Kidney epithelial cell (primary cell): ENCODE results near the gene BTK. TPM values are rescaled to one million over a fixed set of nuclear protein-coding genes. Genes with fewer than 3 reads are reported as not detected.

Experiments used
- DNase-seq: peaks from one replicate; pipeline ENCODE4 v3.0.0-alpha.2; 2010; ENCODE audit warnings: low read depth
- H3K27me3 ChIP-seq: 2 replicates; pipeline ENCODE4 v1.6.0; 2011; ENCODE audit warnings: low read length; ENCODE audit not compliant: control insufficient read depth, insufficient read depth
- H3K36me3 ChIP-seq: 2 replicates; pipeline ENCODE4 v1.5.1; 2011; ENCODE audit warnings: low read length; ENCODE audit not compliant: control insufficient read depth, insufficient read depth
- H3K4me3 ChIP-seq: 2 replicates; pipeline ENCODE4 v1.5.1; 2011; ENCODE audit warnings: low read depth, mild to moderate bottlenecking, control low read depth, low read length
- total RNA-seq: library from RNA; depleted of rRNA; stranded (reverse); fragments of >200 nt; gene quantifications from 2 replicates; pipeline ENCODE4 v1.2.3, GENCODE V29; 2015
- TF ChIP-seq, protein P1 (sequence below): IDR thresholded peaks from 2 replicates; pipeline ENCODE4 v1.5.1; 2011; ENCODE audit warnings: mild to moderate bottlenecking, moderate library complexity, low read length, control low read depth, inconsistent platforms; ENCODE audit not compliant: insufficient read depth, poor library complexity, severe bottlenecking

Gene BTK
- total RNA-seq, 1 donor from 2014 or later, result not detected

DNA sequence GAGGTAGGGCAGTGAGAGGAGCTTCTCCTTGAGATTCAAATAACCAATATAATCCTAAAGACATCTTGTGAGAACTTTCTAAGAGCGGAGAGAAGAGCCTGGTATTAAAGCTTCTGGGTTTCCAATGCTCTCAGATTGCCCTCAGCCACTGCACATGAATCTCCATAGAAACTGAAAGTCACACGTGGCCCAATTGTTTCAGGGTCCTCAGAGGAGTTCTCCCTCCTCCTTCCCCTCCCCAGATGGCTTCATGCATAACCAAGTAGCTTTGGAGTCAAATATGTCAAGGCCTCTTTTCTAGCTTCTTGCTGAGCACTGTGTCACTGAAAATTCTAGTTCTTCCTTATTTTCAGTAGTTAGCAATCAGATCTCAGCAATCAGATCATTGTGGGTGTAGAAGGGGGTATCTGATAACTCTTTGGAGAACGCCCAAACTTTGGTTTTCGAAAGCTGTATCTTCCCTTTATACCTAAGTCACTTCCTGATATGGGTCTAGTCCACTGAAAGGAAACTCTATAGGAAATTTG is 2.2 kb downstream of the BTK start:
- Histone ChIP-seq H3K27me3 (no peaks in the 10 kb centered on the region), H3K36me3 (no peaks in the 10 kb centered on the region), H3K4me3 (no peak overlapping the region)
- no peak for DNase-seq
- TF ChIP-seq, protein P1, sequence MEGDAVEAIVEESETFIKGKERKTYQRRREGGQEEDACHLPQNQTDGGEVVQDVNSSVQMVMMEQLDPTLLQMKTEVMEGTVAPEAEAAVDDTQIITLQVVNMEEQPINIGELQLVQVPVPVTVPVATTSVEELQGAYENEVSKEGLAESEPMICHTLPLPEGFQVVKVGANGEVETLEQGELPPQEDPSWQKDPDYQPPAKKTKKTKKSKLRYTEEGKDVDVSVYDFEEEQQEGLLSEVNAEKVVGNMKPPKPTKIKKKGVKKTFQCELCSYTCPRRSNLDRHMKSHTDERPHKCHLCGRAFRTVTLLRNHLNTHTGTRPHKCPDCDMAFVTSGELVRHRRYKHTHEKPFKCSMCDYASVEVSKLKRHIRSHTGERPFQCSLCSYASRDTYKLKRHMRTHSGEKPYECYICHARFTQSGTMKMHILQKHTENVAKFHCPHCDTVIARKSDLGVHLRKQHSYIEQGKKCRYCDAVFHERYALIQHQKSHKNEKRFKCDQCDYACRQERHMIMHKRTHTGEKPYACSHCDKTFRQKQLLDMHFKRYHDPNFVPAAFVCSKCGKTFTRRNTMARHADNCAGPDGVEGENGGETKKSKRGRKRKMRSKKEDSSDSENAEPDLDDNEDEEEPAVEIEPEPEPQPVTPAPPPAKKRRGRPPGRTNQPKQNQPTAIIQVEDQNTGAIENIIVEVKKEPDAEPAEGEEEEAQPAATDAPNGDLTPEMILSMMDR, result no peak

DNA sequence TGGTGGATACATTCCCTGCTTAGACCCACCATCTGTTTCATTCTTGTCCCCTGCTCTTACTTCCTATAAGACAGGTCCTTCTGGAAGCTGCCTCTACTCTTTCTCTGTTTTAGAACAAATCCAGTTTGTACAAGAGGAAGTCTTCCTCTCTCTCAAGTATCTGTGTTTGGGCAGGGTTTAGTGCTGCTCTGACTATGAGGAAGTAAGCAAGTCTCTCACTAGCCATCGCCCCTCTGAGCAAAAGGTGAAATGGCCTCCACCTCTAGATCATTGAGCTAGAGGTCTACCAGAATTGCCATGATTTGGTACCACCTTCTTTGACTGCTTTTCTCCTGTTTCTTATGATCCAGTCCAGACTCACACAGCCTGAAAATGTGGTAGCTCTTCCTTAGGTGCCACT is 8.4 kb downstream of the BTK start:
- no peak overlapping the region for H3K4me3 ChIP-seq
- no peaks in the 10 kb centered on the region for H3K36me3 ChIP-seq
- H3K27me3 ChIP-seq, result no peaks in the 10 kb centered on the region
- no peak for DNase-seq
- TF ChIP-seq, protein P1, result no peak

DNA sequence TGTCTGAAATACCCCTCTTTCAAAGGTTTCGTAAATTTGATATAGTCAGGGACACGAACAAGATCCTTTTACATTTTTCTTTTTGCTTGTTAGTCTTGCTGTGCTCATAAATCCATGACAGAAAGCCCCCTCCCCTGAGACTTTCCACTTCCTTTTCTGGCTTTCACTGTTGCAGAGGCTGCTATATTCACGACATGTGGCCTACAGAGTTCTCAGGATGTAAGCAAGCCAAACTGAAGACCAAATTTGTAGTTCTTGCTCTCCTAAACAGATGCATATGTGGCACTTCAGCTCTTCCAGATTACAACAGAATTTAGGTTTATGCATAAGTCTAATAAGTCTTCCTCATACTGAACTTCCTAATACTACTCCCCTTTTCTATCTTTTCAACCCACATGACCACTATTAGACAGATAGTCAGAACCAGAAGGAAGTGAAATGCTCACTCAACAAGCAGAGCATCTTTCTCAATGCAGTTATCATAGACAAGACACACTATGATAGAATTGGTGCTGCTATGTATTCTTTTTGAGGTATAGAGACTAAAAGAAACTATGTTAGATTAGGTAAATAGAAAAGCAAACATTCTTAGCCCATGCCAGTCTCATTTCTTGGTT is 15.0 kb downstream of the BTK start:
- H3K4me3 ChIP-seq, result no peak overlapping the region

DNA sequence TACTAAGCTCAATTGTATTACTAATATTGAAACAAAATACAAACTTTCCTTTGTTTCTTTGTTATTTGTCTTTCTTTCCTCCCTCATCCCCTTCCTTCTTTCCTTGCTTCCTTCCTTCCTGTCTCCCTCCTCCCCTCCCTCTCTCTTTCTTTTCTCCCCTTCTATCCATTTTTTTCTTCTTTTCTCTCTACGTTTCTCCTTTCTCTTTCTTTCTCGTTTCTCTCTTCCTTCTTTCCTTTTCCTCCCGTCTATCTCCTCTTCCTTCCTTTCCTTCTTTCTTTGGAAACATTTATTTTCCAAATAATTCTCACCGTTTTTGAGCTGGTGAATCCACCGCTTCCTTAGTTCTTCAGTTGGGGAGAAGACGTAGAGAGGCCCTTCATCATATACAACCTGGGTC is 16.3 kb downstream of the BTK start:
- H3K4me3 ChIP-seq, result no peak overlapping the region
- no peak for DNase-seq
- no peaks in the 10 kb centered on the region for H3K27me3 ChIP-seq

More for the DNA sequence above, 15.0 kb downstream of the BTK start:
- H3K36me3 ChIP-seq, result no peaks in the 10 kb centered on the region
- no peak for DNase-seq
- TF ChIP-seq, protein P1, result no peak
- H3K27me3 ChIP-seq, result no peaks in the 10 kb centered on the region

DNA sequence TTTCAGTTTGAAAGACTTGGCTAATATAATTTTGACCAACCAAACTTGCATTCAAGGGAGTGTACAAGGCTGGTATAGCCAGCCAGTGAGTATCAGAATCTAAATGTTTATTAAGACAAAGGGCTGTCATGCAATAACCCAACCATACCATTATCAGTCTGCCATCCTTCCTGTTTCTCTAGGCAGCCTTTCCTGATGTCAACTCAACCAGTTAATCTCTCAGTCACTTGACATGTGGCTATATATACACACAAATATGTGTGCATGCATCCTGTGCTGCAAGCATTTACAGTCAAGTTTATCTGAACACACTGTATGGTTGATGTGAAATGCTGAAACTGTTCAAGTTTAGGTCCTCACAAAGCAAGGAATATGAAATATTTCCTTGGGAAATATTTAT is 17.2 kb downstream of the BTK start:
- Histone ChIP-seq H3K36me3 (no peaks in the 10 kb centered on the region), H3K27me3 (no peaks in the 10 kb centered on the region), H3K4me3 (no peak overlapping the region)
- DNase-seq, result no peak
- TF ChIP-seq, protein P1, result no peak

More for the DNA sequence above, 16.3 kb downstream of the BTK start:
- H3K36me3 ChIP-seq, result no peaks in the 10 kb centered on the region
- TF ChIP-seq, protein P1, result no peak

DNA sequence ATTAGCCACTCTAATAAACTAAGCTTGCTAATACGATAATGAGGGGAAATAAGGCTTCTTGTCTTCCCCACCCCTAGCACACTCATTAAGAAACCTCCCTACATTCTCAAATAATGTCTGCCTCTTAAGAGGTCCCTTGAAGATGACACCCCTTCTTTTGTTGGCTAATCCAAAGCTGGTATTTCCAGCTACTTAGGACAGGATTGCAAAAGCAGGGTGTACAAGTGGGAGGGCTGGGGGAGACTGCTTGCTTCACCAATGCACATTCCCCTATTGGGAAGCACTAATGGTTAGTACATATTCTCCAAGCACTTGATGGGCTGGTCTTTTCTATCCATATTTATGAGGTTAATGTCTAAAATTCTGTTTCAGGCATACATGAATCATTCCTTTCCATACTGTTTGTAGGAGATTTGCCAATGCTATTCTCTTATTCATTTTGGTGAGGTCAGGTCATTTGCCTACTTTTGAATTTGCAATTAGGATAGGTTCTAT is 20.6 kb downstream of the BTK start:
- no peak overlapping the region for H3K4me3 ChIP-seq
- TF ChIP-seq, protein P1, result no peak
- no peak for DNase-seq
- H3K27me3 ChIP-seq, result no peaks in the 10 kb centered on the region
- no peaks in the 10 kb centered on the region for H3K36me3 ChIP-seq
